ENCODE measurements around the gene UPP2. TPM values are rescaled to one million over a fixed set of nuclear protein-coding genes. Genes with fewer than 3 reads are reported as not detected.

Gene UPP2
- total and polyA plus RNA-seq, 7 donors = not detected

DNA sequence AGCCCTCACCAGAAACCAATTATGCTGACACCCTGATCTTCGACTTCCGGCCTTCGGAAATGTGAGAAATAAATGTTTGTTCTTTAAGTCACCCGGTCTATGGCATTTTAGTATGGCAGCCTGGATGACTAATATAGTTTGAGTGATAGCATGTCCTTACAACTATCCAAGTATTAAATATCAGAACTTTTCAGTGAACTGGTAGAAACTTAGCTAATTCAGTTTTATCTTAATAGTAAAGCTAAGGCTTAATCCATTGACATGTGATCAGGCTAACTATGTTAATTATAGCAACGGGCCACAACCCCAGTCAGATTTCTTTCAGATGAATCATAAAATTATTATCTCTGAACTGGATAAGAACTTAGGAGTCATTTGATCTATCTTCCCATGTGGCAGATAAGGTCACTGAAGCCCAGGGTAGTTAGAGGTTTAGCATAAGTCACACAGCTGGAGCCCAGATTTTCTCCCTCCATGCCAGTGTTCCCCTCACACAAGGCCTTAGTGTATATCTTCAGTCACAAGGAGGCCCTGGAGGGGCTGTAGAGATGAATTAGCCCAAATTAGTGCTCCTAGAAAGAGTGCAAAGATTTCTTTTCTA is 40.7 kb upstream of the UPP2 start:
- no peak overlapping the region for H3K27ac ChIP-seq
- ATAC-seq (no peak), DNase-seq (no peak)
- intact Hi-C loops (cut with DNase I) = no loop called here
- TF ChIP-seq, protein P1, sequence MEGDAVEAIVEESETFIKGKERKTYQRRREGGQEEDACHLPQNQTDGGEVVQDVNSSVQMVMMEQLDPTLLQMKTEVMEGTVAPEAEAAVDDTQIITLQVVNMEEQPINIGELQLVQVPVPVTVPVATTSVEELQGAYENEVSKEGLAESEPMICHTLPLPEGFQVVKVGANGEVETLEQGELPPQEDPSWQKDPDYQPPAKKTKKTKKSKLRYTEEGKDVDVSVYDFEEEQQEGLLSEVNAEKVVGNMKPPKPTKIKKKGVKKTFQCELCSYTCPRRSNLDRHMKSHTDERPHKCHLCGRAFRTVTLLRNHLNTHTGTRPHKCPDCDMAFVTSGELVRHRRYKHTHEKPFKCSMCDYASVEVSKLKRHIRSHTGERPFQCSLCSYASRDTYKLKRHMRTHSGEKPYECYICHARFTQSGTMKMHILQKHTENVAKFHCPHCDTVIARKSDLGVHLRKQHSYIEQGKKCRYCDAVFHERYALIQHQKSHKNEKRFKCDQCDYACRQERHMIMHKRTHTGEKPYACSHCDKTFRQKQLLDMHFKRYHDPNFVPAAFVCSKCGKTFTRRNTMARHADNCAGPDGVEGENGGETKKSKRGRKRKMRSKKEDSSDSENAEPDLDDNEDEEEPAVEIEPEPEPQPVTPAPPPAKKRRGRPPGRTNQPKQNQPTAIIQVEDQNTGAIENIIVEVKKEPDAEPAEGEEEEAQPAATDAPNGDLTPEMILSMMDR (IDR thresholded peaks at IDR 0.05) = no peak
- H3K4me3 ChIP-seq = no peak overlapping the region
- no peaks in the 10 kb centered on the region for H3K9me3 ChIP-seq
- no peaks in the 10 kb centered on the region for H3K4me1 ChIP-seq
- no peaks in the 10 kb centered on the region for H3K36me3 ChIP-seq (ENCODE audit: insufficient read depth in 1 of 2, low read depth in 1 of 2)
- WGBS, 3 donors = 70 to 79% (median 71%) methylated on average over 5 of the region's 5 CpGs
- peaks cover 0 to 3% (median 0%) of the 10 kb centered on the region in 3 donors for H3K27me3 ChIP-seq (ENCODE audit: insufficient read depth in 3 of 3, low read length in 2 of 3)

DNA sequence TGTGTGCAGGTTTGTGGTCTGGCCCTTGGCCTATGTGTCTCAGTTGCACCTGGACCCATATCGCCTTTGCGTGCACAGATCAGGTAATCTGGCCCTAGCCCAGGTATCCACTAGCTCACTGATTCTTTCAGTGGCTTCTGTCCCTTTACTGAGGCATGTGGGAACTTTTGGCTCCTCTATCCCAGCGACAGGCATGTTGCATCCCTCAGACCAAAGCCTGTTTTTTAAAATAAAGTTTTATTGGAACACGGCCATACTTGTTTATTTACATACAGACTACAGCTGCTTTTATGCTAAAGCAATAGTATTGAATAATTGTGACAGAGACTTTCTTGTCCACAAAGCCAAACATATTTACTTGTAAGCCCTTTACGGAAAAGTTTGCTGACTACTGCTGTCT is 39.9 kb upstream of the UPP2 start:
- 92 to 93% (median 93%) methylated on average over 5 of the region's 5 CpGs for WGBS, 3 donors
- ATAC-seq = no peak

DNA sequence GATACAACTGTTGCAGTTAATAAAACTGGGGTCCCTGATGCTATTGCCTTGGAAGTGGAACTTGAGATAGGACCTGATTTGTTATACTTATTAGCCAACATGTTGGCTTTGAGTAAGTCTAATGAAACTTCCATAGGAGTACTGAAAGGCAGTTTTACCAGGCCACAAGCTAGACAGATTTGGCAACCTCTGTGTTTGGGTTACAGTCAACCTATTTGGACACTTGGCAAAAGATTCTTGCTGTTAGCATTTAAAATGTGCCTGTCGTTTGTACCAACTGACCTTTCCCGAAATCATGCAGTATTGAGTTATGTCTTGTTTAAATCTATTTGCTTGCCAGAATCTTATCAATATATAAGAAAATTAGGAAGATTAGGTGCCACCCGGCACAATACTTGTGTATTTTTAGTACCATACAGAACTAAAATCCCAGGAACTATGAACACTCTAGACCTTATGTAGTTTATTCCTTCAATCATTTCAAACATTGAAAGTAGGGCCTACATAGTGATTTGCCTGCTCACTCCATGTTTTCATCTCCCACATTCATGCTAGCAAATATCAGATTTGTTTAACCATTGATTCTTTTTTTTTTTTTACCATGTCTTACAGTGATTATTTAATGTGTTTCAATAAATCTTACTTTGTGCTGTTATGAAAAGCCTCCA is 35.5 kb upstream of the UPP2 start:
- no peaks in the 10 kb centered on the region for H3K9me3 ChIP-seq
- intact Hi-C loops (cut with DNase I) = no loop called here
- H3K27ac ChIP-seq = no peak overlapping the region
- DNase-seq (no peak), ATAC-seq (no peak)
- no peaks in the 10 kb centered on the region for H3K4me1 ChIP-seq
- H3K4me3 ChIP-seq = no peak overlapping the region
- TF ChIP-seq, protein P1 (IDR thresholded peaks at IDR 0.05) = no peak
- H3K36me3 ChIP-seq (ENCODE audit: insufficient read depth in 1 of 2, low read depth in 1 of 2) = no peaks in the 10 kb centered on the region
- 82 to 88% (median 84%) methylated on average over 3 of the region's 3 CpGs for WGBS, 3 donors
- no peaks in the 10 kb centered on the region for H3K27me3 ChIP-seq (ENCODE audit: insufficient read depth in 3 of 3, low read length in 2 of 3)

More for the DNA sequence above, 39.9 kb upstream of the UPP2 start:
- intact Hi-C loops (cut with DNase I) = no loop called here
- no peak overlapping the region for H3K4me3 ChIP-seq
- DNase-seq = no peak
- peaks cover 0 to 3% (median 0%) of the 10 kb centered on the region in 3 donors for H3K27me3 ChIP-seq (ENCODE audit: insufficient read depth in 3 of 3, low read length in 2 of 3)
- no peak overlapping the region for H3K27ac ChIP-seq
- H3K36me3 ChIP-seq (ENCODE audit: insufficient read depth in 1 of 2, low read depth in 1 of 2) = no peaks in the 10 kb centered on the region
- H3K4me1 ChIP-seq = no peaks in the 10 kb centered on the region
- TF ChIP-seq, protein P1 (IDR thresholded peaks at IDR 0.05) = no peak
- no peaks in the 10 kb centered on the region for H3K9me3 ChIP-seq

DNA sequence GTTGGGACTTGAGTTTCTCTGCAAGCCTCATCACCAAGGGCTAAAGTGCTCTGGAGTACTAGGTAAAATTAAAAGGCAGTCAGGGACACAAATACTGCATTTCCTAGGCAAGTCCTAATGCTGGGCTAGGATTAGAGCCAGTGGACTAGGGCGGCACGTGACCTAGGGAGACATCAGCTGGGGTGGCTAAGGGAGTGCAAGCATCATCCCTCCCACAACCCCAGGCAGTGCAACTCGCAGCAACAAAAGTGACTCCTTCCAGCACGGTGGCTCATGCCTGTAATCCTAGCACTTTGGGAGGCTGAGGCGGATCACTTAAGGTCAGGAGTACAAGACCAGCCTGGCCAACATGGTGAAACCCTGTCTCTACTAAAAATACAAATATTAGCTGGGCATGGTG is 30.7 kb upstream of the UPP2 start:
- no peak for DNase-seq

More for the DNA sequence above, 30.7 kb upstream of the UPP2 start:
- H3K27me3 ChIP-seq (ENCODE audit: insufficient read depth in 3 of 3, low read length in 2 of 3) = no peaks in the 10 kb centered on the region
- WGBS, 3 donors = 86 to 93% (median 89%) methylated on average over 5 of the region's 5 CpGs
- no peaks in the 10 kb centered on the region for H3K4me1 ChIP-seq
- H3K27ac ChIP-seq = no peak overlapping the region
- intact Hi-C loops (cut with DNase I) = no loop called here
- no peaks in the 10 kb centered on the region for H3K36me3 ChIP-seq (ENCODE audit: insufficient read depth in 1 of 2, low read depth in 1 of 2)
- no peak for ATAC-seq
- no peaks in the 10 kb centered on the region for H3K9me3 ChIP-seq
- TF ChIP-seq, protein P1 (IDR thresholded peaks at IDR 0.05) = no peak
- no peak overlapping the region for H3K4me3 ChIP-seq

Data from psoas muscle (tissue), 8 donors.